Dermis microvascular lymphatic vessel endothelial cell (primary cell): ENCODE data around the gene OR5M8. TPM values are rescaled to one million over a fixed set of nuclear protein-coding genes. Genes with fewer than 3 reads are reported as not detected.

Experiments used
- DNase-seq, 2 donors: peaks; one replicate each; pipeline versions ENCODE4 v3.0.0 to v3.0.0-alpha.2; 2010; ENCODE audit warnings: low read depth in 2 of 2
- total RNA-seq: library from RNA; depleted of rRNA; stranded (reverse); fragments of >200 nt; gene quantifications from 2 replicates; pipeline ENCODE4 v1.2.1, GENCODE V29; 2014

Gene OR5M8
- total RNA-seq = not detected in 2 replicates

DNA sequence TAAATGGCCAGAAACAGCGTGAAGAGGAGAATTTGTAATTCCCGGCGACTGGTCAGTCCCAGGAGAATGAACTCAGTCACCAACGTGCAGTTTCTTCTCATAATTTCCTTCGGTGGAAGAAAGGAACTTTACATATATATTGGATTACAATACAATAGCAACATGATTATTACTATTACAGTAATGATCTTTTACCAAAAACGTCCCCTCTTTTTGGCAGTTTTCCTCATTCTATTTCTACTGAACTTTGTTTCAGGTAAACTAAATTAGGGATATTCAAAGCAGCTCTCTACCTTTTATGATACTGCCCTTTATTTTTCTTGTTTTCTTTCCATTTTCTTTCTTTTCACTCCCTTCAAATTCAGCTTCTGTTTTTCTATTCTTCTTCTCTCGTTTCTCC, at the start of gene OR5M8:
TSS of gene OR5M8 (minus strand) at position 101 of the 400 bp plus-strand sequence. CDS start at position 101, 0 bp downstream.
- DNase-seq = no peak

DNA sequence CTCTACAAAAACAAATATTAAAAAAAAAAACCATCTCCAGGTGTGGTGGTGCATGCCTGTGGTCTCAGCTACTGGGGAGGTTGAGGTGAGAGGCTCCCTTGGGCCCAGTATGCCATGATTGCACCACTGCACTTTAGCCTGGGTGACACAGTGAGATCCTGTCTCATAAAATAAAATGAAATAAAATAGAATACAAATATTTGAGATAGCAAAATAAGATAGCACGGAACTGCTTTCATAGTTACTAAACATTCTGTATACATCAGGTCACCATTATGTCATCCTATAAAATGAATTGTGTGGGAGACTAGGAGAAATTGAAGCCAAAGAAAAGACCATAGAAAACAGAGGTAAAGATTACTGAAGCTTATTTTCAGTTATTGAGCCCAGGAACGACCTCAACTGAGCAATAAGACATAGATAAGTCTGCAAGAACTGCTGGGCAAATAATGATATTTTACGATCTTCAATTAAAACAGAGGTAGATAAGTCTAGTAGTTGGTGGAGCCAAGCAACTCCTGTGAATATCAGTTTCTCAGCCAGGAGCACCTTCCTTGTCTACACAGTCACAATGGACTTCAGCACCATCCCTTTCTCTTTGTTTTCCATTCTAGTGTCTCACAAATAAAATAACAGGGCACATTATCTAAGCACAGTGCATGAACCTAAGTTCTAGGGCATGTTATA, 42.0 kb upstream of the OR5M8 start:
- DNase-seq = no peak

DNA sequence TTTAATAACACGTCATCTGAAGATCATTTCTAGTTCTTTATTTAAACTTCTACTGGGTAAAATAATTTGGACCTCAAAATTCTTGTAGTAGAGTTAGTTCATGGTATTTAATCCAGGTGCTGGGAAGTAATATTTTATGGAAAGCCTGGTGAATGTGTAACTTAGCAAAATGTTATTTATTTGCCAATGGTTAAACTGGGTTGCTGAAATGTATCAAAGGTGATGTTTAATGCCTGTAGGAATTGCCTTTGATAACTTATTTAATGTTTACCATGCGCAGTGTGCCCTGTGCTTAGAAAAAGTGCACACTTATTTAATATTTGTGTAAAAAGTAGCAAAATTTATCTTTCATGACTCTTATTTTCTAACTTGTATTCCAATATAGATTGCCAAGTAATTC, 40.7 kb upstream of the OR5M8 start:
- no peak for DNase-seq

DNA sequence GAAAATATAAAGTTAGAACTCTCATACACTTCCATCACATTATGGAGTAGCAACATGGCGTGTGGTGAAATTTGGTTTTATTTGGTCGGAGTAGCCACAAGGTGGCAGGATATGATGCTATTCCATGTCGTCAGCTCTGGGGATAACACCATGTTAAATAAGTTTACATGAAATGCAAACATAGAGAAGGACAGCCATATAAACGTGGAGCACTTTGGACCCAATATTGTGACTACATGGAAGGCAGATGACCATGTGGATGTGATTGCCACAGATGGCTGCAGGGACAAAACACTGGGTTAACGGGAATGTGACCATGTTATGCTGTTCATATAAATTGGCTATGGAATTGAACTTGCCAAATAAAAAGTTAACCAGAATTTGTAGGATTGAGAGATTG, 30.8 kb upstream of the OR5M8 start:
- no peak for DNase-seq

DNA sequence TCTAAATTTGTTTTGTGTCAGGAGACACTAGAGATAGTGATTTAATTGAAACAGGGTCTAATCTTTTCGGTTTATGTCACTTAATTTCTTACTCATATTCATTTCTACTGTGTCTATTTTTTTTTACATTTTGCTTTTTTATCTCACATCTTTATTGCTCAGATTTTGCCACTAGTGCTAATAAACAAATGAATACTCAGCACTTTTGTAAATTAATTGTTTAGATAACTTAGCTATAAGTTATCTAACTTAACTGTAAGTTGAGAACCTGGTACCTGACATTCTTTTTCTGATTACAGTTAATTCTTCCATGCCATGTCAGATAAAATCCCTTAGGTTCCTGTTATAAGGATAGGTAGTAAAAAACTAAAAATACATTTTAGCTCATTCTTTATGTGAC, 22.1 kb upstream of the OR5M8 start:
- no peak for DNase-seq

DNA sequence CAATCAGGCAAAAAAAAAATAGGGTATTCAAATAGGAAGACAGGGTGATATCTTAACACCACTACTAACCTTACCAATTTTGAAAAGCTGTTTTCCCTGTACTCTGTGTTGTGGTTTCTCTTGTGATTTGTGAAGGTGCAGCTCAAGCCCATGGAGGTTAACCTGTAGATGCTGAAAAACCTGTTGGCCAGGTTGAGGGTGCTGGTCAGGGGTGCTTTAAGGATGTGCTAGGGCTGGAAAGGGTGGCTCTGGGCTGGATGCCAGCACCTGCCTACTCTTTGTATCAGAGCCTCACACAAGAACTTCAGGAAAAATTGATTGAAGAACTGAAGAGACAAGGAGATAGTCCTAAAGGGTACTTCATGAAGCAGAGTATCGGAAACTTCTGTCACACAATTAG, 18.3 kb upstream of the OR5M8 start:
- no peak for DNase-seq

DNA sequence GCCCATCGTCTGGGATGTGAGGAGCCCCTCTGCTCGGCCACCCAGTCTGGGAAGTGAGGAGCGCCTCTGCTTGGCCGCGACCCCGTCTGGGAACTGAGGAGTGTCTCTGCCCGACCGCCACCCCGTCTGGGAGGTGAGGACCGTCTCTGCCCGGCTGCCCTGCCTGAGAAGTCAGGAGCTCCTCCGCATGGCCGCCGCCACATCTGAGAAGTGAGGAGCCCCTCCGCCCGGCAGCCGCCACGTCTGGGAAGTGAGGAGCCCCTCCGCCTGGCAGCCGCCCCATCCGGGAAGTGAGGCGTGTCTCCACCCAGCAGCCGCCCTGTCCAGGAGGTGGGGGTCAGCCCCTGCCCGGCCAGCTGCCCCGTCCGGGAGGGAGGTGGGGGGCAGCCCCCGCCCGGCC, 5.8 kb upstream of the OR5M8 start:
- DNase-seq = no peak

DNA sequence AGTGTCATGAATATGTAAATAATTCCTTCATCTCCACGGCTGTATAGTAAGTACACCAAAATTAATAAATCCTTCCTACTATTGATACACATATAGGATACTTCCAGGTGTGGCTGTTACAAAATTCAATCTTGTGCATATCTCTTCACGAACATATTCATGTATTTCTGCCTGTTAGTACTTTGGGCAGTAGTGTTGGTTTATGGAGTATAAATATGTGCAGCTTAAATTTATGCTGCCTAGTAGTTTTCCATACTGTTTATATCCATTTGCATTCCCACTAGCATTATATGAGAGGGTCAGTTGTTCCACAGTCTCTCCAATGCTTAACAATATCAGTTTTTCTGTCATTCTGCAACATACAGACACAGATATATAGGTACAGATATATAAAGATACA, 3.9 kb upstream of the OR5M8 start:
- DNase-seq = no peak

DNA sequence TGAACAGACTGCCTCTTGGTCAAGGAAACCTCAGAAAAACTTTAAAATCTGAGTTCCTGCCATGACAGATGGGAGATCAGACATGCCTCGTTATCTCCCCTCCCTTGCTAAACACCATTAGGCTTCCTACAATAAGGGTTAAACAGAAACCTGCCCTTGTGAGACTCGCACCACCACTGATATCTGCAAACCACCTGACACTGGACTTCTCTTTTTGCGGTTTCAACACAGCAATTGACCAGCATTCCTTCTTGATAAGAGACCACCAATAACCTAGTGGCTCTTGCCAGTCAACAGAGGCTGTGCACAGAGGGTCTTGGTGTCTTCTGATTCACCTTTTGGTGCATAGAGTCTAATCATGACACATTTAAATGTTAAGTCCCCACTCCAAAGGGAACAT, 4.4 kb downstream of the OR5M8 start:
- DNase-seq = no peak

DNA sequence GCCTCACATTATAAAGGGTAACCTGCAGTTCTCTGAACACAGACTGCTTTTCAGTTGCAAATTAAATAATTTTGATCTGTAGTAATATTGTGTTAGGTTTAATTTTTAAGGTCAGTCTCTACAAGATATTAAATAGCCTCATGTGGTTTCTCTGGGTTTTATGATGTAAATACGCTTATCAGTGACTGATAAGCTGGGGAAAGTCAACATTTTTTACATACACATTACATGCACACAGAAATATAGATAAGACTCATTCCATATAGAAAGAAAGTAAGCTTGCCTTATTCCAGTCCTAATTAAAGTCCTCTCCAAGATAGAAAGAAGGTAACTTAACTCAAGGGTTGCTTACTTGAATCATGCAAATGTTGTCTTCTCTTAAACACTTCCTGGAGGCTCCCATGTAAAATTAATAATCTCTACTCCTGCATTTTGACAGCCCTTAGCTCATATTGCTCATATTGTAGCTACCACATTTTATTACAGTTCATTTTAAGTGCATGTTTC, 16.4 kb downstream of the OR5M8 start:
- DNase-seq = no peak

DNA sequence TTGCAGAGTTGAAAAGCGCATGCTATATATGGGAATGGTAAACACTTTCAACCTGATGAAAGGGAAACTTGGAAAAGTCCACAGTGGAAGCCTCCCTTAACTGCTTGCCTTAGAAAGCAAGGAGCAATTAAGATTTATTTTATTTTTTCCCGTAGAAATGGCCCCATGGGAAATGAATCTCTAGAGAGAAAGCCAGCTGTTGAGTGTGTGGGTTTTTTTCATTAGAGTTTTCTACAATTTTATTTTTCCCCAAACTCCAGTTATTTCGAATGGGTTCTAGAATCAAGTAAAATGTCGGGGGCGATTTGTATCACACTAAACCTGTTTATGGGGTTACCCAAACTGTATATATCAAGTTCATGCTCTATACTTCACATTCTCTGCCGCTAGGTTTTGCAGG, 17.9 kb downstream of the OR5M8 start, which contains the start of gene OR5M3:
TSS of gene OR5M3 (minus strand) at position 101 of the 400 bp plus-strand sequence. CDS start 2,855 bp downstream, outside the sequence.
- DNase-seq = no peak

DNA sequence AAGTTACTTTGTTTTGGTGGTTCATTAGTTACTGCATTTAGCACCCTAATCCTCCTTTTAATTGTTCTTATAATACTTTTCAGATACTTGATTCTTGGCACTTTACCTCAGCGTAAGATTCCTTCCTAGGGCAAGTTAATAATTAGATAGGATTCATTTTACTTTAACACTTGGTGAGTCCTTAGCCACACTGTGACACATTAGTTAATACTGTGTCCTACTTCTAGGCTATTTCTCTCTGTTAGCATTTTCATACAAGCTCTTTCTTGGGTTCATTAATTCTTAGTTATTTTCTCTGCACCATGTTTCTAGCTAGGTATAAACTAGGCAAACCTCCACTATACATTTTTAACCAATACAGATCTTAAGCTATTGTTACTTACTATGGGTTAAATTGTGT, 34.1 kb downstream of the OR5M8 start:
- no peak for DNase-seq

DNA sequence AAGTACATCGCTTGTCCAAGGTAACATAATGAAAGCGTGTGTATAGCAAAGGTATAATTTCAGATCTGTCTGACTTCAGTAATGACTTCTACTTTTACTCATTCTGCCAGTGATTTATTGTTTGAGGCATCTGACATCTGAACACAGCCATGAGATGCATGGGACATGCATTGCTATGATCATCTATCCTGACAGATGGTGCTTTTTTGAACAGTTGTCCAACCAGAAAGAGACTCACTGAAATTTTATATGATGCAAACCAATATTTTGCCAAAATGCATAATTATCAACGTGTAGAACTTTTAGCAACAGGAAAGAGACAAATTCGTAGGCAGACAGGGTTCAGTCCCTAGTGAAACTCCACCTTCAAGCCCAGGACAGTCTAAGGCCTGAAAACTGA, 37.6 kb downstream of the OR5M8 start:
- no peak for DNase-seq

Other genes with a start within 250 kb of the OR5M8 start
- not detected in 2 replicates for gene OR5T3, start 239.1 kb downstream of the OR5M8 start, total RNA-seq
- gene OR5T1, start 217.2 kb downstream of the OR5M8 start, total RNA-seq = not detected in 2 replicates
- gene OR8H1, start 199.1 kb downstream of the OR5M8 start, total RNA-seq = not detected in 2 replicates
- gene OR8K3, start 176.2 kb downstream of the OR5M8 start, total RNA-seq = not detected in 2 replicates
- gene OR8K1, start 145.3 kb downstream of the OR5M8 start, total RNA-seq = not detected in 2 replicates
- gene OR8J1, start 137.1 kb downstream of the OR5M8 start, total RNA-seq = not detected in 2 replicates
- not detected in 2 replicates for gene OR8U1, start 115.7 kb downstream of the OR5M8 start, total RNA-seq
- gene OR5AL1, start 78.7 kb downstream of the OR5M8 start, total RNA-seq = not detected in 2 replicates
- gene OR5M3, start 18.0 kb downstream of the OR5M8 start, total RNA-seq = not detected in 2 replicates
- gene OR5M11, start 51.9 kb upstream of the OR5M8 start, total RNA-seq = not detected in 2 replicates
- gene OR5M10, start 86.4 kb upstream of the OR5M8 start, total RNA-seq = not detected in 2 replicates
- gene OR5M1, start 123.5 kb upstream of the OR5M8 start, total RNA-seq = not detected in 2 replicates
- gene OR5AP2, start 151.1 kb upstream of the OR5M8 start, total RNA-seq = not detected in 2 replicates
- gene OR5AR1, start 172.3 kb upstream of the OR5M8 start, total RNA-seq = not detected in 2 replicates
- not detected in 2 replicates for gene OR9G1, start 207.7 kb upstream of the OR5M8 start, total RNA-seq